ENCODE measurements around the gene FASTK.

Gene FASTK

GRCh38 chr7:151080522-151081169, at the start of gene FASTK:
FASTK (minus strand) TSS chr7:151080809; CDS start chr7:151080766, 43 bp downstream.
- in situ Hi-C loops (cut with MboI; ENCODE audit: low pct_unique_long_range_greater_than_20kb, low sequenced_read_pairs): no loop called here
- peak; percentile 89 for DNase-seq

- in situ Hi-C loops (cut with MboI; ENCODE audit: low pct_unique_long_range_greater_than_20kb, low sequenced_read_pairs): no loop called here
- no peak for DNase-seq
These were observed 49.5 kb upstream of the FASTK start for GRCh38 chr7:151129960-151130591.

- no peak for DNase-seq
- in situ Hi-C loops (cut with MboI; ENCODE audit: low pct_unique_long_range_greater_than_20kb, low sequenced_read_pairs): no loop called here
These were observed 48.7 kb upstream of the FASTK start for GRCh38 chr7:151129117-151129959.

GRCh38 chr7:151128716-151129115, 48.1 kb upstream of the FASTK start:
- no peak for DNase-seq
- in situ Hi-C loops (cut with MboI; ENCODE audit: low pct_unique_long_range_greater_than_20kb, low sequenced_read_pairs): no loop called here

- in situ Hi-C loops (cut with MboI; ENCODE audit: low pct_unique_long_range_greater_than_20kb, low sequenced_read_pairs): no loop called here
These were observed 47.5 kb upstream of the FASTK start for GRCh38 chr7:151128144-151128543.

DNA sequence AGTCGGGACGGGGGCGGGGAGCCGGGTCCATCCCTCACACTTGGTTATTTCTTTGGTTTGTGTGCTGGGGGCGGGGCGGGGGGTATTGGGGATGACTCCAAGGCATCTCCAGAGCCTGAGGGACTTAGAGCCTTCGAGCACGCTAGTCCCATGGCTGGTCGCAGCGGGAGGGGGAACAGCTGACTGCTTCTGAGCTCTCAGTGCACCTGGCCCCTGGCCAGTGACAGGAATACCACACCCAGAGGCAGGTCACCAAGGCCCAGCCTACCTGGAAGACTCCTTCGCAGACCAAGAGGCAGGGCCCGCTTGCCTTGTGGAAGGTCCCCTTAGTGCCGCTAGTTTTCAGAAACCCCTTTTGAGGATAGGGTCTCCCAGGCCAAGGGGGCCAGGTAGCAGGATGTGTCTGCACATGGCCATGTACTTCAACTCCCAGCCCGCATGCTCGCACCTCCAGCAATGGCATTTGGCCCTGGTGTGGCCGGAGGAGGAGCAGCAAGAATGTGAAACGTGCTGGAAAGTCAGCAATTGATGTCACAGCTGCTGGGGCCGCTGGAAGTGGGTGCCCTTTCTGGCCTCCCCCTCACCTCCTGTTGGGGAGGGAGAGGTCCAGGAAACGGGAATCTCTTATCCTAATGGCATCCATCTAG, 46.0 kb upstream of the FASTK start:
- in situ Hi-C loops (cut with MboI; ENCODE audit: low pct_unique_long_range_greater_than_20kb, low sequenced_read_pairs): no loop called here
- no peak for DNase-seq

More at GRCh38 chr7:151128144-151128543, 47.5 kb upstream of the FASTK start:
- DNase-seq: no peak

- in situ Hi-C loops (cut with MboI; ENCODE audit: low pct_unique_long_range_greater_than_20kb, low sequenced_read_pairs): no loop called here
- no peak for DNase-seq
These were observed 45.4 kb upstream of the FASTK start for GRCh38 chr7:151125846-151126481.

DNA sequence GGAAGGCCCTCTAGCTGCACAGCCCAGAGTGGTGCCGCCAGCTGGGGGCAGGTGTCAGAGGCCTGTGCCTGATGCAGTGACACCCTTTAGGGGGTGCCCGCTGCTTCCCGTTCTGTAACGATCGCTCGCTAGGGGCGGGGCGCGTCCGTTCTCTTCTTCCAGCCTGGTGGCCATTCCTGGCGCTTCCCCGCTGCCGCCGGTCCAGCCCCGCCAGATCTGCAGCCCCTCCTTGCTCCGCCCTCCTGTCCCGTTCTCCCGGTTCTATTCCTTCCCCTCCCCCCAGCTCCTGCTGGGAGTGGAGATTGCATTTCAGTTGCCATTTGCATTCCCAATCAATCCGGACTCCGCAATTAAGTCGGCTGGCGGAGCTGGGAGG, 44.8 kb upstream of the FASTK start:
- in situ Hi-C loops (cut with MboI; ENCODE audit: low pct_unique_long_range_greater_than_20kb, low sequenced_read_pairs): no loop called here
- DNase-seq: no peak

DNA sequence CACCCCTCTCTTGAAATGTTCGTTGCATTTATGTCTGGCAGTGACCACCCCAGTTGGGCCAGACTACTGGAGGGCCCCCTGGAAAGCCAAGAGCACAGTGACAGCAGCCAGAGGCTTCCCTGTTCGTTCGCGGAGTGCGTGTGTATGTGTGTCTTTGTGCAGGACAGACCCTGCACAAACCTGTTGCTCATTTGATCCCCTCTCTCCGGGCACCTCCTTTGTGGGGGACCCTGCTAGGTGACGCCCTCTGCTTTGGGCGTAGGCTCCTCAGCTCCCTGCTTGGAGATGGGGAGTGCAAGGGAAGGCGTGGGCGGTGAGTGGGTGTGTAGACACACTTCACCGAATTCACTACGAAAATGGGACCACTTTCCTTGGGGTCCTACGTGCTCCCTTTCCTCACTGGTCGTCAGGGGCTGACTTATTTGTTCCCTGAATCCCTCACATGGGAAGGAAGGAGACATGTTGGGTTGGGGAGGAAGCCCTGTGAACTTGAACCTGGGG, 44.3 kb upstream of the FASTK start:
- in situ Hi-C loops (cut with MboI; ENCODE audit: low pct_unique_long_range_greater_than_20kb, low sequenced_read_pairs): no loop called here
- no peak for DNase-seq

GRCh38 chr7:151124481-151124880, 43.9 kb upstream of the FASTK start:
- in situ Hi-C loops (cut with MboI; ENCODE audit: low pct_unique_long_range_greater_than_20kb, low sequenced_read_pairs): no loop called here
- no peak for DNase-seq

- in situ Hi-C loops (cut with MboI; ENCODE audit: low pct_unique_long_range_greater_than_20kb, low sequenced_read_pairs): no loop called here
- peak; percentile 79 for DNase-seq
These were observed 43.3 kb upstream of the FASTK start for GRCh38 chr7:151123822-151124464.

DNA sequence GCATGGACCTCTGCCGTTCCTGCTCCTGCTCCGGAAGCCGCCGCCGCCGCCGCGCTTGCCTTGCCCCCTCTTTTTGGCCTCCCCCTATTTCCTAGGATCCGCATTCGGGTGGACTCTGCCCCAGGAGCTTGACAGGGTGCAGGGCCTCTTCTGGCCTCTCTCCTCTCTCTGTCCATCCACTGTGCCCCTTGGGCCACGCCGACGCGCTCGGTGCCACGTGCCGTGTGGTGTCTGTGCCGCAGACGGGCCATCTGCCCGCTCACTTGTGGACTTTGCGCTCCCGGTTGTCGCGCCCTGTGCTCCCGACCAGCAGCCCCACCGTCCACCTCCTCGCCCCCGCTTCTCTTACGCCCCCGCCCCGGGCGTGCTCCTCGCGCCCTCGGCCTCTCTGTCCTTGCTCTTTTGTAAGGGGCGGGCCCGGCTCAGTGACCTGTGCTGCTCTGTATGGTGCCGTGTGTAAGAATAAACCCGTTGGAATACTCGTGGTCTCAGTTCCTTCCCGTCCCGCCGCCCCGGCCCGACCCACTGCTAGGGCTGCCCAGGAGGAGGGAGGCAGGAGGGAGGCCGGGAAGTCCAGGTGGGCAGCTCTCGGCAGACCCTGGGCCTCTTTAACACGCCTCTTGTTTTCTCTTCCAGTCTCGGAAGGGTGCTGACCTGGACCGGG, 42.7 kb upstream of the FASTK start:
- in situ Hi-C loops (cut with MboI; ENCODE audit: low pct_unique_long_range_greater_than_20kb, low sequenced_read_pairs): no loop called here
- DNase-seq: no peak

GRCh38 chr7:151122796-151123157, 42.2 kb upstream of the FASTK start:
- DNase-seq: no peak
- in situ Hi-C loops (cut with MboI; ENCODE audit: low pct_unique_long_range_greater_than_20kb, low sequenced_read_pairs): no loop called here

- DNase-seq: no peak
- in situ Hi-C loops (cut with MboI; ENCODE audit: low pct_unique_long_range_greater_than_20kb, low sequenced_read_pairs): no loop called here
These were observed 41.7 kb upstream of the FASTK start for GRCh38 chr7:151122276-151122675.

DNA sequence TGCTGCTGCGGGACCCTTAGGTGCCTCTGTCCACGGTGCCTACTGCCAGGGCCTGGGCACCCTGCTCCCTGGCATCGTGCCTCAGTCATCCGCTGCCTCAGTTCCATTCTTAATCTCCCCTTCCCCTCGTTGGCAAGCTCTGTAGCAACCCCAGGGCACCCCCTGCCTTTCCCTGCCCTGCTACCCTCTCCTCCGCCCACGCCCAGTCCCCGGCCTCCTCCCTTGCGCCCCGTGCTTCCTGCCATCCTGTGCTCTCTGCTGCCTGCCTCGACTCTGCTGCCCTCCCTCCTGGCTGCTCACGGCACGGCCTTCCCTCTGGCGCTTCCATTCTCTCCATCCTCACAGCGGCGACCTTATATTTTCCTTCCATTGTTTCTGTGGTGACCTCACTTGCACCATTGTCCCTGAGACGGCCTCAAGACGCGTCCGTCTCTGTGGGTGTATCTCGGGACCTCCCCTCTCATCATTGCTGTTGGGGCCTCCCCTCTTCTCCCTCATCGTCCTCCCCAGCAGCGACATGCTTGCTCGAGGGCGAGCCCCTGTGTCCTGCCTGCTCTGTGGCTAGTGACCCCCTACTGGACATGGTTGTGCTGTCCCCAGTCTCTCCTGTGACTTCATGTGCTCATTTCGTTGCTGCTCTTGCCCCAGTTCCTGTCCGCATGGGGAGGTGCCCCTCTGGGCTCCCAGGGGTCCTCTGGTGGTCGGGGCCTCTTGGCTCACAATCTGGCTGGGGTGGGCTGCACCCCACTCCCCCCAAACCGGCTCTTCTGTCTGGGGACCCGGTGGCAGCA, 41.0 kb upstream of the FASTK start:
- no peak for DNase-seq
- in situ Hi-C loops (cut with MboI; ENCODE audit: low pct_unique_long_range_greater_than_20kb, low sequenced_read_pairs): no loop called here

DNA sequence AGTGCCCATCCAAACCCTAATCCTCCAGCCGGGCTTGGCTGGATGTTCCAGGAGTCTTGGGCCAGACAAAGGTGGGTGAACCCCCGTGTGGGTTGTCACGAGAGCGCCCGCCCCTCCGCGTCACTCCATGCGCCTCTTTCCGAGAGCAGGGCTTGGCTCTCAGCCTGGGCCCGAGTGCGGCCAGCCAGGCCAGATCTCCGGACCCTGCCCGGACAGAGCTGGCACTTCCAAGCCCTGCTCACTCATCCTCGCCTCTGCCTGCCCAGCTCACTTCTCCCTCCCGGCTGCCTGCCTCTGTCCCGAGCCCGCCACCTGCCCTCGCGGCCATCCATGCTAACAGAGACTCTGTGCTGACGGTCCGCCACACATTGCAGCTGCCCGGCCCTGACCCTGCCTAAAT, 40.3 kb upstream of the FASTK start:
- in situ Hi-C loops (cut with MboI; ENCODE audit: low pct_unique_long_range_greater_than_20kb, low sequenced_read_pairs): no loop called here
- no peak for DNase-seq

DNA sequence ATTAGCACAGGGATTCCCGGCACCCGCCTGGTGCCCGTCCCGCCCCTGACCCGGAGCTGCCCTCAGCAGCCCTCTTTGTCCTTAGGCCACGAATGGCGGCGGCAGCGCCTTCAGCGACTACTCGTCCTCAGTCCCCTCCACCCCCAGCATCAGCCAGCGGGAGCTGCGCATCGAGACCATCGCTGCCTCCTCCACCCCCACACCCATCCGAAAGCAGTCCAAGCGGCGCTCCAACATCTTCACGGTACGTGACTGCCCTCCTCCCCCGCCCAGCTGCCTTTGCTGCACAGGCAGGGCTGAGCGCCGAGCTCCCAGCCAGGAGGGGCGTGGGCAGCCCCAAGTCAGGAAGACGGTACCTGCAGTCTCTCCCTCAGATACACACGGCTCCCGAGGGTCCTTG, 39.3 kb upstream of the FASTK start:
- DNase-seq: no peak
- in situ Hi-C loops (cut with MboI; ENCODE audit: low pct_unique_long_range_greater_than_20kb, low sequenced_read_pairs): no loop called here

DNA sequence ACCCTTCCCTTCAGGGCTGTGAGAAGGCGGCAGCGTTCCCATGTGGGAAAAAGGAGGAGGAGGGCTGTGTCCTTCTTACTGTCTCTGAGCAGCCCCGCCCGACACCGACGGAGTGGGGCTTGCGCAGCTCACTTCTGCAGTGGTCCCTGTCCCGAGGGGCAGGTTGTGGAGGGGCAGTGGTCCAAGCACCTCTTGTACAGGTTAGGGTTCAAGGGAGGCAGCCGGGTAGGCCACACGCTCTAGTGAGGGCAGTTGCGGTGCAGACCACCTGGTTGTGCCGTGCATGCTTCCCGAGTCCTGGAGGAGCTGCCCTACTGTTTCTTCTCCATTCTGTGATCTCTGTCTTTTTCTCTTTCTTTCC, 38.4 kb upstream of the FASTK start:
- no peak for DNase-seq
- in situ Hi-C loops (cut with MboI; ENCODE audit: low pct_unique_long_range_greater_than_20kb, low sequenced_read_pairs): no loop called here

All from KBM-7 (cell line).